ENCODE measurements around the gene SAA4.
A peak's percentile ranks its signal among the peaks of the same experiment; 100 is the strongest.
"Not testable (repeated sequence)": the region's sequence is repeated elsewhere in the genome, so short reads cannot be mapped to it uniquely, and the experiment has no call there.

SAA4 gene

DNA sequence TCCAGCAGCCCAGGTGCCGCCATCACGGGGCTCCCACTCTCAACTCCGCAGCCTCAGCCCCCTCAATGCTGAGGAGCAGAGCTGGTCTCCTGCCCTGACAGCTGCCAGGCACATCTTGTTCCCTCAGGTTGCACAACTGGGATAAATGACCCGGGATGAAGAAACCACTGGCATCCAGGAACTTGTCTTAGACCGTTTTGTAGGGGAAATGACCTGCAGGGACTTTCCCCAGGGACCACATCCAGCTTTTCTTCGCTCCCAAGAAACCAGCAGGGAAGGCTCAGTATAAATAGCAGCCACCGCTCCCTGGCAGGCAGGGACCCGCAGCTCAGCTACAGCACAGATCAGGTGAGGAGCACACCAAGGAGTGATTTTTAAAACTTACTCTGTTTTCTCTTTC lies 29.3 kb upstream of the SAA4 start, which contains the start of gene SAA1:
SAA1 (plus strand) TSS at position 316 of the 400 bp plus-strand sequence. CDS start 624 bp downstream, outside the sequence.
- H2AFZ ChIP-seq (ENCODE audit: low read depth, low read length), result no peak within 1 kb of the TSS
- no peak within 1 kb of the TSS for H3K9ac ChIP-seq (ENCODE audit: low read length)
- no peak within 1 kb of the TSS for H3K4me3 ChIP-seq (ENCODE audit: low read length)
- no peaks in the 10 kb centered on the region for H3K36me3 ChIP-seq (replicated peaks; ENCODE audit: low read depth, low read length)
- no peak within 1 kb of the TSS for H3K4me2 ChIP-seq (ENCODE audit: low read length)
- no peaks in the 10 kb centered on the region for H3K9me3 ChIP-seq (ENCODE audit: insufficient read depth, low read length)
- H3K27me3 ChIP-seq (ENCODE audit: low read depth, low read length), result peaks cover 15% of the 10 kb centered on the region
- H3K4me1 ChIP-seq (ENCODE audit: low read length), result peaks cover 32% of the 10 kb centered on the region
- H4K20me1 ChIP-seq (ENCODE audit: insufficient read depth, low read length), result peaks cover 4% of the 10 kb centered on the region; the same call in 1 of the 2 replicates
- no peak within 1 kb of the TSS for H3K27ac ChIP-seq (ENCODE audit: low read length)
- TF ChIP-seq EZH2phosphoT487 (IDR thresholded peaks at IDR 0.05; ENCODE audit: low read depth), result no peak
- no peak for TF ChIP-seq CTCF (IDR thresholded peaks at IDR 0.05; ENCODE audit: low read depth, low read length)
- no peaks in the 10 kb centered on the region for H3K79me2 ChIP-seq (ENCODE audit: low read length)

DNA sequence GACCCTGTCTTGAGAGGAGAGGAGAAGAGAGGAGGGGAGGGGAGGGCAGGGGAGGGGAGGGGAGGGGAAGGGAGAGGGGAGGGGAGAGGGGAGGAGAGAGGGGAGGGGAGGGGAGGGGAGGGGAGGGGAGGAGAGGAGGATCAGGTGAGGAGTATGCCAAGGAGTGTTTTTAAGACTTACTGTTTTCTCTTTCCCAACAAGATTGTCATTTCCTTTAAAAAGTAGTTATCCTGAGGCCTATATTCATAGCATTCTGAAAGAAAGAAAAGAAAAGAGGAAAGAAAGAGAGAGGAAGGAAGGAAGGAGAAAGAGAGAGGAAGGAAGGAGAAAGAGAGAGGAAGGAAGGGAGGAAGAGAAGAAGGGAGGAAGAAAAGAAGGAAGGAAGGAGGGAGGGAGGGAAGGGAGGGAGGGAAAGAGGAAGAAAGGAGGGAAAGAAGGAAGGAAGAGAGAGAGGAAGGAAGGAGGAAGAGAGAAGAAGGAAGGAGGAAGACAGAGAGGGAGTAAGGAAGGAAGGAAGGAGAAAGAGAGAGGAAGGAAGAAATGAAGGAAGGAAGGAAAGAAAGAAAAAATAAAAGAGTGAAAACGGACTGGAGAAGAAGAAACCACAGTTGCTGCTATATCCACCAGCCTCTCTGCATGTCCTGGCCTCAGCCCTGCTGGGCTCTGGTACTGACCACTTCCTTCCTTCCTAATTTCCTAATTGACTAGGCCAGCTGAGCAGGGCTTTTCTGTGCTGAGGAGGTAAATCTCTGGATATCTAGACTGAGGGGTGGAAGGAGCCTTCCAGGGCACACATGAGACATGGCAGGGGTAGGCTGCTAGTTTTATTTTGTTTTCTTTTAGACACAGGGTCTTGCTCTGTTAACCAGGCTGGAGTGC lies 28.3 kb upstream of the SAA4 start:
- Histone ChIP-seq H3K4me3 (ENCODE audit: low read length) (no peak overlapping the region), H3K36me3 (replicated peaks; ENCODE audit: low read depth, low read length) (no peaks in the 10 kb centered on the region), H3K79me2 (ENCODE audit: low read length) (no peaks in the 10 kb centered on the region), H2AFZ (ENCODE audit: low read depth, low read length) (no peak overlapping the region), H3K27me3 (ENCODE audit: low read depth, low read length) (peaks cover 23% of the 10 kb centered on the region), H3K4me2 (ENCODE audit: low read length) (no peak overlapping the region), H3K4me1 (ENCODE audit: low read length) (peaks cover 32% of the 10 kb centered on the region), H4K20me1 (ENCODE audit: insufficient read depth, low read length) (peaks cover 4% of the 10 kb centered on the region; the same call in 1 of the 2 replicates), H3K27ac (ENCODE audit: low read length) (no peak overlapping the region), H3K9me3 (ENCODE audit: insufficient read depth, low read length) (no peaks in the 10 kb centered on the region), H3K9ac (ENCODE audit: low read length) (no peak overlapping the region)
- TF ChIP-seq CTCF (IDR thresholded peaks at IDR 0.05; ENCODE audit: low read depth, low read length) (no peak), EZH2phosphoT487 (IDR thresholded peaks at IDR 0.05; ENCODE audit: low read depth) (no peak)

- Histone ChIP-seq H3K27me3 (ENCODE audit: low read depth, low read length) (peaks cover 31% of the 10 kb centered on the region), H3K4me3 (ENCODE audit: low read length) (peak overlapping the region; percentile 24; the same call in 1 of the 2 replicates), H2AFZ (ENCODE audit: low read depth, low read length) (no peak overlapping the region), H3K9ac (ENCODE audit: low read length) (no peak overlapping the region), H3K9me3 (ENCODE audit: insufficient read depth, low read length) (no peaks in the 10 kb centered on the region), H4K20me1 (ENCODE audit: insufficient read depth, low read length) (peaks cover 4% of the 10 kb centered on the region; the same call in 1 of the 2 replicates), H3K4me2 (ENCODE audit: low read length) (peak overlapping the region; percentile 61), H3K27ac (ENCODE audit: low read length) (no peak overlapping the region), H3K4me1 (ENCODE audit: low read length) (peaks cover 32% of the 10 kb centered on the region), H3K79me2 (ENCODE audit: low read length) (no peaks in the 10 kb centered on the region), H3K36me3 (replicated peaks; ENCODE audit: low read depth, low read length) (no peaks in the 10 kb centered on the region)
- no peak for TF ChIP-seq CTCF (IDR thresholded peaks at IDR 0.05; ENCODE audit: low read depth, low read length)
- TF ChIP-seq EZH2phosphoT487 (IDR thresholded peaks at IDR 0.05; ENCODE audit: low read depth), result no peak
These were observed 27.4 kb upstream of the SAA4 start for GRCh38 chr11:18264035-18264434.

GRCh38 chr11:18262681-18263350 lies 26.2 kb upstream of the SAA4 start:
- not testable (repeated sequence) for H3K4me3 ChIP-seq (ENCODE audit: low read length)

More at GRCh38 chr11:18262681-18263350, 26.2 kb upstream of the SAA4 start:
- Histone ChIP-seq H3K4me1 (ENCODE audit: low read length) (peaks cover 21% of the 10 kb centered on the region), H3K27me3 (ENCODE audit: low read depth, low read length) (peaks cover 35% of the 10 kb centered on the region)
- H3K27ac ChIP-seq (ENCODE audit: low read length); H2AFZ ChIP-seq (ENCODE audit: low read depth, low read length); H4K20me1 ChIP-seq (ENCODE audit: insufficient read depth, low read length); H3K79me2 ChIP-seq (ENCODE audit: low read length); H3K36me3 ChIP-seq (replicated peaks; ENCODE audit: low read depth, low read length); H3K9me3 ChIP-seq (ENCODE audit: insufficient read depth, low read length); H3K4me2 ChIP-seq (ENCODE audit: low read length); H3K9ac ChIP-seq (ENCODE audit: low read length): not testable (repeated sequence)

All from OCI-LY3 (cell line).